CD1c-positive myeloid dendritic cell (primary cell): Measurements from ENCODE around the gene PPP2R2B.
"Not testable (repeated sequence)": the region's sequence is repeated elsewhere in the genome, so short reads cannot be mapped to it uniquely, and the experiment has no call there.

Source experiments
- DNase-seq: peaks from one replicate; pipeline ENCODE4 v3.0.0-alpha.2; 2016; ENCODE audit errors: extremely low spot score

The PPP2R2B gene

DNA sequence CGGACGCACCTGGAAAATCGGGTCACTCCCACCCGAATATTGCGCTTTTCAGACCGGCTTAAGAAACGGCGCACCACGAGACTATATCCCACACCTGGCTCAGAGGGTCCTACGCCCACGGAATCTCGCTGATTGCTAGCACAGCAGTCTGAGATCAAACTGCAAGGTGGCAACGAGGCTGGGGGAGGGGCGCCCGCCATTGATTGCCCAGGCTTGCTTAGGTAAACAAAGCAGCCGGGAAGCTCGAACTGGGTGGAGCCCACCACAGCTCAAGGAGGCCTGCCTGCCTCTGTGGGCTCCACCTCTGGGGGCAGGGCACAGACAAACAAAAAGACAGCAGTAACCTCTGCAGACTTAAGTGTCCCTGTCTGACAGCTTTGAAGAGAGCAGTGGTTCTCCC is 268.8 kb downstream of the PPP2R2B start:
- not testable (repeated sequence) for DNase-seq

DNA sequence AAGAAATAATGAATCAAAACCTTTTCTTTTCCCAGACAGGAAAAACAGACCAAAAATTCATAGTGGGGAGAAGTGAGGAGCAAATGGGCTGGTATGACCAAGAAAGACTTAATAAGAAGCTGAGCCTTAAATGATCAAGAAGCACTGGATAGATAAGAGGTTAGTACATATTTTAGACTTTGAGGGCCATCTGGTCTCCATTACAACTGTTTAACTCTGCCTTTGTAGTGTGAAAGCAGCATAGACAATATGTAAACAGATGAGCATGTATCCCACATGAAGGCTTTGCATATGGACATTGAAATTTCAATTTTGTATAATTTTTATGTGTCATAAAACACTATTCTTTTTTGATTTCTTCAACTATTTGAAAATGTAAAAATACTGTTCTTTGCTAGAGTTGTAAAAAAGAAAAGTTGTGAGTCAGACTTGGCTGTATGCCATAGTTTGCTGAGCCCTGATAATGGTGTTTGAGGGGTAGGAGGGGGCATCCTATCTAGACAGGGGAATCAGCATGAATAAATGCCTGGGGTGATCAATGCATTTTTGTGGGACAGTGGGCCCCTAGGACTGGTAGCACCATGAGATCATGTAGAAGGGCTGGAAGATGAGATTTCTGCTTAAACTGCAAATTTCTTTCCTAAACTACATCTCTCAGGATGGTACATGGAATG is 270.8 kb downstream of the PPP2R2B start:
- DNase-seq = no peak

- no peak for DNase-seq
These were observed 271.7 kb downstream of the PPP2R2B start for GRCh38 chr5:146606893-146607292.

- no peak for DNase-seq
These were observed 278.2 kb downstream of the PPP2R2B start for GRCh38 chr5:146600376-146600775.

- no peak for DNase-seq
These were observed 279.3 kb downstream of the PPP2R2B start for GRCh38 chr5:146599261-146599660.

DNA sequence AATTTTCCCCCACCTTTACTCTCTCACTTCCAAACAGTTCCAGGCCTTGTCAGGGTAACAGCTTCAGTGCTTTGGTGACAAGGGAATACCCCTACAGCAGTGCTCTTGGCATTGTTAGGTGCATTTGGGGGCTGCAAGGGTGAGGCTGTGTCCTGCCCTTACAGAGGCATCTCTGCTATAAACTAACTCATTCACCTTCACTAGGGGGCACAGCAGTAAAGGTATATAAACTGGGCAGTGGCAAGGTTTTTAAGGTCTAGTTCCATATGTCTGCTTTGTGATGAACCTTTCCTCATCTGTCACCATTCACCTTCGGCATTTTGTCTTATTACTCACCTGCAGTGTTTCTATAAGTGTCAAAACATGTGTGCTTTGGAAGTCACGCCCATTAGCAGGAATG is 283.5 kb downstream of the PPP2R2B start:
- no peak for DNase-seq

GRCh38 chr5:146592352-146592751 is 286.2 kb downstream of the PPP2R2B start:
- DNase-seq = no peak

GRCh38 chr5:146589028-146589345 is 289.6 kb downstream of the PPP2R2B start:
- DNase-seq = no peak

DNA sequence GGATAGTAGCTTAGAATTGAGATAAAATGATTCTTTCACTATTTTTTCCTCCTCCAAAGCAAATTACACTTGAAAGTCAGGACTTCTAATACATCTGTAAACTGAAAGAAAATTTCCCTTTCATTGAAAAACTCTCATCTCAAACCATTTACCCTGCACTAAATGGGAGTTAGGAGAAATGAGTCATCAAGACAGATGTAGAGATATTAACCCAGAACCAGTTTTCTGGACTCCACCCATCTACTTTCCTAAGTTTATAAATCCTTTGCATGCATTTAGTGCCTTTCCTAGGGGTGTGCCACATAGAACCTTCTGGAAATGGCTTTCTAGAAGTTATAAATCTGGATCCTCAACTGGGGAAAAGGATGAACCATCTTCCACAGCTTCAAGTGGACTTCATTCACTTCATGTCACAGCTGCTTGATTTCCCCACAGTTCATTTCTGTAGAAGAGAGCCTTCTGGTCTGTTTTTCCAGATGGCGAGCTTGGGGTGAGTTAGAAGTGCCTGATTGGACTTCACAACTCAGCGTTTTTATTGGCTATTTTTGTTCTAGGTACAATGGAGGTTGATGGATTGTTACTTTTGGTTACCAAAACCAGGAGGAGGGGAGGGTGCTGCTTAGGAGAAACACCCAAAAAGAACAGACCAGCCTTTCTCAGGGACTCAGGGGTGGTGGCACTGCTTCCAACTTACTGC is 290.1 kb downstream of the PPP2R2B start:
- no peak for DNase-seq

- no peak for DNase-seq
These were observed 291.8 kb downstream of the PPP2R2B start for GRCh38 chr5:146586752-146587151.

DNA sequence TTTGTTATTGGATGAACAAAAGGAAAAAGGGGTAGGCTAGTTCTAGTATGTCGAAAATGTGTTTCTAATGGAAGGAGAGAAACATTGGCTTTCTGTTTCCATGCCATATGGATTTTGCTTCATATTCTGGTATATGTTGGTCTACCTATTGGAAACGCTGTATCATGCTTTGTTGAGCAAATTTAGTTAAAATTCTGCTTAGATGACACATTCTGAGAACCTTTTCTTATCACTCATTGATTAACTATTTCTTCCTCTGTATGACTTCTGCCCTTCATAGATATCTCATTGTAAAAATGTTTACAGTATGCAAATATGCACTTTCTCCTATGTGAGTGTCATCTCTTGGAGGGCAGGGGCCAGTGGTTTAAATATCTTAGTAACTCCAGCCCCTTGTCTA is 293.8 kb downstream of the PPP2R2B start:
- DNase-seq = no peak

GRCh38 chr5:146582051-146582596 is 296.4 kb downstream of the PPP2R2B start:
- no peak for DNase-seq

- DNase-seq = no peak
These were observed 298.3 kb downstream of the PPP2R2B start for GRCh38 chr5:146580237-146580636.

DNA sequence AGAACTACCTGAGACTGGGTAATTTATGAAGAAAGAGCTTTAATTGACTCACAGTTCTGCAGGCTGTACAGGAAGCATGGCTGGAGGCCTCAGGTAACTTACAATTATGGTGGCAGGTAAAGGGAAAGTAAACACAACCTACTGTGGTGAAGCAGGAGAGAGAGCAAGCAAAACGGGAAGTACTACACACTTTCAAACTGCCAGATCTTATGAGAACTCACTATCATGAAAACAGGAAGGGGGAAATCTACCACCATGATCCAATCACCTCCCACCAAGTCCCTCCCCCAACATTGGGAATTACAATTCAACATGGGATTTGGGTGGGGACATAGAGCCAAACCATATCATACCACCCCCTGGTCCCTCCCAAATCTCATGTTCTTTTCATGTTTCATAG is 303.8 kb downstream of the PPP2R2B start:
- no peak for DNase-seq

DNA sequence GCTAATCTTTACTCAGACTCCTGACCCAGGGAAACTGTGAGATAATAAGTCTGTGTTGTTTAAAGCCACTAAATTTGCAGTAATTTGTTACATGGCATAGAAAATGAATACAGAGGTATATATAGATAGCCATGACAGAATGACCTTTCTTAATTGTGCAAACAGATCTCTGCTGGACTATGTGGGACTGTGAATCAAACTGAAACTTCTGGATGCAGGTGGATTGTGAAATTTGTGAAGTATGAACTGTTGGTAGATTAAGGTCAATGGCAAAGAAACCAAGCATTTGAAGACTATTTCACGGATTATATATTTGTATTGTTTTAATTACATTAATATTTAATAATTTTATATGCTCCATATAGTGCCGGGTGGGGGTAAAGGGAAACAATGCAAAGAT is 310.4 kb downstream of the PPP2R2B start:
- DNase-seq = peak; percentile 24

GRCh38 chr5:146565764-146566367 is 312.7 kb downstream of the PPP2R2B start:
- peak; percentile 55 for DNase-seq

- no peak for DNase-seq
These were observed 314.4 kb downstream of the PPP2R2B start for GRCh38 chr5:146564007-146564762.

GRCh38 chr5:146562461-146562860 is 316.1 kb downstream of the PPP2R2B start:
- DNase-seq = no peak

- DNase-seq = no peak
These were observed 316.8 kb downstream of the PPP2R2B start for GRCh38 chr5:146561711-146562110.

DNA sequence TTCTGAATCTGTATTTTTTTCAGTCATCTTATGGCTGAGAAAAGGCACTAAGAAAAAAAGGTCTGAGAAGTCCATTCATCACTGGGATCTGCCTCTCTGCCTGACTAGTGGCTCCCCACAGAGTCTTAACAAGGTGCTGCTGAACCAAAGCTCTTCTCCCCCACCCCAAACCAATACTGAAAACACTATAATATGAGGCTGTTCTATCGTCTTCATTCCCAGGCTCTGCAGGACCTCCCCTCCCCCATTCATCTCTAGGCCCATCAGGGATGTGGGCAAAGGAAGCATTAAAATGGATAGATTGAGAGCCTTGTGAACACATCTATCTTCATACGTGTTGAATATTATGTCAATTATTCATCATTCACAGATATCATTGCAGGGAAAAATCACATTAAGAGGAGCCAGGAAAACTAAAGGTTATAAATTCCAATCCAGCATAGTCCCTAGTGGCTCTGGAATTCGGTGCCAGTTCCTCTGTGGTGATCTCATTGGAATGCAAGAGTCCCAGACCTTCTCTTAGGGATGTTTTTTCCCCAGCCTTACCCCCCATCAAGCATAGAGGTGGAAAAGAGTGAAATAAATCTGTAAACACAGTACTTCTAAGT is 318.2 kb downstream of the PPP2R2B start:
- DNase-seq = no peak

DNA sequence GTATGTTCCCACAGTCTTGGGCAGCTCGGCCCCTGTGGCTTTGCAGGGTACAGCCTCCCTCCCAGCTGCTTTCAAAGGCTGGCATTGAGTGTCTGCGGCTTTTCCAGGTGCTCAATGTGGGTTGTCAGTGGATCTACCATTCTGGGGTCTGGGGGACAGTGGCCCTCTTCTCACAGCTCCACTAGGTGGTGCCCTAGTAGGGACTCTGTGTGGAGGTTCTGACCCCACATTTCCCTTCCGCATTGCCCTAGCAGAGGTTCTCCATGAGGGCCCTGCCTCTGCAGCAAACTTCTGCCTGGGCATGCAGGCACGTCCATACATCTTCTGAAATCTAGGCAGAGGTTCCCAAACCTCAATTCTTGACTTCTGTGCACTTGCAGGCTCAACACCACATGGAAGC is 321.7 kb downstream of the PPP2R2B start:
- DNase-seq = not testable (repeated sequence)

DNA sequence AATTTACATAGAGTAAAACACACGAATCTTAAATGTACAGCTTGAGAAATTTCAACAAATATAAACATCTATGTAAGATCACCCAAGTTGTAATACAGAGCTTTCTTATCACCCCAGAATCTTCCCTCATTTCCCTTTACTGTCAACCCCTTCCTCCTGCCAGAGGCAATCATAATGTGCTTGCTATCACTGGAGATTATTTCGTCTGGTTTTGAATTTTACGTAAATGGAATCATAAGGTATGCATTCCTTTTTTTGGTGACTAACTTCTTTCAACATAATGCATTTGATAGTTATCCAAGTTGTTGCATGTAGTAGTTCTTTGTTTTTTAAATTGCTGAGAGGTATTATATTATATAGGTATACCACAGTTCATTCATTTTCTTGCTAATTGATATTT is 325.1 kb downstream of the PPP2R2B start:
- no peak for DNase-seq
